ENCODE measurements around the gene CNPY3.
"Not testable (repeated sequence)": the region's sequence is repeated elsewhere in the genome, so short reads cannot be mapped to it uniquely, and the experiment has no call there.

The CNPY3 gene

DNA sequence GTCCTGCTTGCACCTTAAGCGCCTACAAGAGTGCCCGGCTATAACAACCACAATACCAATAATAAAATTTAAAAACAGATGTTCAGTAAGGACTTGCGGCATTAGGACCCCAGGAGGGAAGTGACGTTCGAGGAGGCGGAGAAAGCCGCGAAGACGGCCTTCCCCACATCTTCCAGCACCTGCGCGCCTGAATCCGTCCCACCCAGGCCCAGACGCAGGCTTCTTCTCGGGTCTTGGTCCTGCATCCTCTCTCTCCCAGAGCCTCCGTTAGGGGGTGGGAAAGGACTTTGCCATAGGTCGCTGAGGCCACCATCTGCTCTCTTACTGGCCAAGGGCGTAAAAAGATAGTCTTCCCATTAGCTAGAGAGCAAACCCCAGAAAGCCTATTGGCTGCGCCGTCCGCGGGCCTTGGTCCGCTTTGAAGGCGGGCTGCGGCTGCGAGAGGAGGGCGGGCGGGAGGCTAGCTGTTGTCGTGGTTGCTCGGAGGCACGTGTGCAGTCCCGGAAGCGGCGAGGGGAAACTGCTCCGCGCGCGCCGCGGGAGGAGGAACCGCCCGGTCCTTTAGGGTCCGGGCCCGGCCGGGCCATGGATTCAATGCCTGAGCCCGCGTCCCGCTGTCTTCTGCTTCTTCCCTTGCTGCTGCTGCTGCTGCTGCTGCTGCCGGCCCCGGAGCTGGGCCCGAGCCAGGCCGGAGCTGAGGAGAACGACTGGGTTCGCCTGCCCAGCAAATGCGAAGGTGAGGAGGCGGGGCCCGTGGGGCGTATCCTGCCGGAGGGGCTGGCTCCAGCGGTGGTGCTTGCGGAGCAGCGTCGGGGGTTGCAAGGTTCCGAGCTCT lies at the start of gene CNPY3:
Gene CNPY3, plus strand, starts transcription at position 495 of the 835 bp plus-strand sequence. Its CDS starts 91 bp downstream, at position 586.
- peak; percentile 99 for DNase-seq

- not testable (repeated sequence) for DNase-seq
Observed at GRCh38 chr6:42880240-42880817, 49.0 kb upstream of the CNPY3 start.

GRCh38 chr6:42880871-42881270 lies 48.4 kb upstream of the CNPY3 start:
- not testable (repeated sequence) for DNase-seq

- DNase-seq: no peak
Observed at GRCh38 chr6:42885702-42886101, 43.6 kb upstream of the CNPY3 start.

GRCh38 chr6:42888201-42888600 lies 41.1 kb upstream of the CNPY3 start:
- DNase-seq: not testable (repeated sequence)

- DNase-seq: no peak
Observed at GRCh38 chr6:42889815-42890214, 39.5 kb upstream of the CNPY3 start.

GRCh38 chr6:42890311-42891198 lies 38.7 kb upstream of the CNPY3 start:
- DNase-seq: peak; percentile 90 to 94

DNA sequence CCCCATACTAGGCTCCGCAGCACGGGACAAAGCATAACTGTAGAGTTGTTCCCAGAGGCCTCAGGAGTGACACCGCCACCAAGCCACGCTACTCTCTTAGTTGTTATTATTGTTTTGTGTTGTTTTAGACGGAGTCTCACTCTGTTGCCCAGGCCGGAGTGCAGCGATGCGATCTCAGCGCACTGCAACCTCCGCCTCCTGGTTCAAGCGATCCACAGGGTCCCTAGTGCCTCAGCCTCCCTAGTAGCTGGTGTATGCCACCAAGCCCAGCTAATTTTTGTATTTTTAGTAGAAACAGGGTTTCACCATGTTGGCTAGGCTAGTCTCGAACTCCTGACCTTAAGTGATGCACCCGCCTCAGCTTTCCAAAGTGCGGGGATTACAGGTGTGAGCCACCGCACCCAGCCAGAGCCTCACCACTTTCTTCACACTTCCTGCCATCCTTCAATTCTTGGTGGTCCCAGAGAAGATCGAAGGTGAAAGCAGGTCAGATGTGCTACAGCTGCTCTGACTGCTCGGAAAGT lies 38.0 kb upstream of the CNPY3 start:
- DNase-seq: no peak

DNA sequence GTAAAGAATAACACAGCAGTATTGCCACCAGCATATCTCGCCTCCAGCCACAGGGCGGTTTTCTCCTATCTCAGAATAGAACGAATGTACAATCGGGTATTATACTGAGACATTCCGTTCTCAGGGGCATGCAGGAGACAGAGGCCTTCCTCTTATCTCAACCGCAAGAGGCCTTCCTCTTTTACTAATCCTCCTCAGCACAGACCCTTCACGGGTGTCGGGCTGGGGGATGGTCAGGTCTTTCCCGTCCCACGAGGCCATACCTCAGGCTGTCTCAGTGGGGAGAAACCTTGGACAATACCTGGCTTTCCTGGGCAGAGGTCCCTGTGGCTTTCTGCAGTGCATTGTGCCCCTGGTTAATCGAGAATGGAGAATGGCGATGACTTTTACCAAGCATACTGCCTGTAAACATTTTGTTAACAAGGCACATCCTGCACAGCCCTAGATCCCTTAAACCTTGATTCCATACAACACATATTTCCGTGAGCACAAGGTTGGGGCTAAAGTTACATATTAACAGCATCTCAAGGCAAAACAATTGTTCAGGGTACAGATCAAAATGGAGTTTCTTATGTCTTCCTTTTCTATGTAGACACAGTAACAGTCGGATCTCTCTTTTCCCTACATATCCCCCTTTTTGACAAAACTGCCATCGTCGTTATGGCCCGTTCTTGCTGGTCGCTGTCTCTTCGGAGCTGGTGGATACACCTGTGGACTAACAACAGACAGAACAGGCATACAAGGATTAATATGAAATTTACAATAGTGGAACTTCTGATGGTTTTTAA lies 35.0 kb upstream of the CNPY3 start:
- DNase-seq: peak; percentile 56 to 57

DNA sequence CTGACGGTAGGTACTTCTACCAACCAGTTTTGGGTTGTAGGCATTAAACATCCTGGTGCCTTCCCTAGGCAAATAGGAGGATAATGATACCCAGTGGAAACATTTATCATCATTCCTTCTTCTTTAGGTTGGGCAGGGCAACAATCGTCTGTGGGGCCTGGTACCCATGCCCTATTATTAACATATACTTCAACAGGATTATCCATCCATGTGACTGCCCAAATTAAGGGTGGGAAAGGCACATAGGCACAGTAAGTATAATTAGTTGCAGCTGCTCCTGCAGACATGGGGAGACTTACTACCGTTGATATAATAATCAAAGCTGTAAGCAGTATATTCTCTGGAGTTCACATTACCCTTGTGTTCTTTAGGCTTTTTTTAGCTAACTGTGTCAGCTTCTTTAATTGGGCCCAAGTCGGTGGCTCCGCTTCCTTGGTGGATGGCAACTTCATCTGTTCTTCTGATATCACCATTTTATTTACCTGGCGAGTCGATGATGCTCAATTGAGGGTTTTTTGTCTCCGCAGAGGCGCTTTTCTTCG lies 33.0 kb upstream of the CNPY3 start:
- DNase-seq: no peak

GRCh38 chr6:42898891-42899361 lies 30.4 kb upstream of the CNPY3 start:
- peak; percentile 71 to 84 for DNase-seq

DNA sequence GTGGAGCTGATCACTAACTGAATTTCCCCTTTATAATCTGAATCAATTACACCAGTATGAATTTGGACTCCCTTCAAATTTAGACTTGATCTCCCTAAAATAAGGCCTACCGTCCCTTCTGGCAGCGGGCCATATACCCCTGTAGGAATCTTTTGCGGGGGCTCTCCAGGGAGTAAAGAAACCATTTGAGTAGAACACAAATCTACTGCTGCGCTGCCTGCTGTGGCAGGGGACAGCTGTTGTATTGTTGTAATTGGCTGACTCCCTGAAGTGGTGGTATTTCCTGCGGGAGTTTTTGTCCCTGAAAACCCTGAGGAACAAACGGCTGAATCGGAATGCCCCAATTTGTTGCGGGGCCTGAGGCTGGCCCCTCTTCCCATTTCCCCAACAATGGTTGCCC lies 29.4 kb upstream of the CNPY3 start:
- no peak for DNase-seq

DNA sequence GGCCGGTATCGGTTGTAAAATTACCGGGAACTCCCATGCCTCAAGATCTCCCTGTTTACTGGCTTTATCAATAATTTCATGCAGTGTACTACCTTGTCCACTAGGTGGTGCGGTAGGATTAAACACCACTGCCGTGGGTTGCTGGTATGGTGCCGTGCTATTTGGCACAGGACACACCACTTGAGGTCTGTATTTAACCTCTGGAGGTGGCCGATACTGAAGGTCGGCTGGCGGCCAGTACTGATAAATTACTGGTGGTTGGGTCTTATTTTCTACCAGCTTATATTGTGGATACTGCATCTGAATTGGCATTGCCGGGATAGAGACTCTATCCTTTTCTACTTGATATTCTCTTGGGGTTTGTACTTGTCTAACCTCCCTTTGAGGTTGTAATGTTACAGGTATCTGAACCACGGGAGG lies 27.7 kb upstream of the CNPY3 start:
- DNase-seq: peak; percentile 83 to 92

- DNase-seq: not testable (repeated sequence)
Observed at GRCh38 chr6:42902429-42903263, 26.6 kb upstream of the CNPY3 start.

DNA sequence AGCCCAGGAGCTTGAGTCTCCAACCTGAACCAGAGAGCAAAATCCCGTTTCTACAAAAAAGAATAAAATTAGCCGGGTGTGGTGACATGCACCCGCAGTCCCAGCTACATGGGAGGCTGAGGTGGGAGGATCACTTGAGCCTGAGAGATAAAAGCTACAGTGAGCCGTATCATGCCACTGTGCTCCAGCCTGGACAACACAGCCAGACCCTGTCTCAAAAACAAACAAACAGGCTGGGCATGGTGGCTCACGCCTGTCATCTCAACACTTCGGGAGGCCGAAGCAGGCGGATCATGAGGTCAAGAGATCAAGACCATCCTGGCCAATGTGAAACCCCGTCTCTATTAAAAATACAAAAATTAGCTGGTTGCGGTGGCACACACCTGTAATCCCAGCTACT lies 24.8 kb upstream of the CNPY3 start:
- no peak for DNase-seq

DNA sequence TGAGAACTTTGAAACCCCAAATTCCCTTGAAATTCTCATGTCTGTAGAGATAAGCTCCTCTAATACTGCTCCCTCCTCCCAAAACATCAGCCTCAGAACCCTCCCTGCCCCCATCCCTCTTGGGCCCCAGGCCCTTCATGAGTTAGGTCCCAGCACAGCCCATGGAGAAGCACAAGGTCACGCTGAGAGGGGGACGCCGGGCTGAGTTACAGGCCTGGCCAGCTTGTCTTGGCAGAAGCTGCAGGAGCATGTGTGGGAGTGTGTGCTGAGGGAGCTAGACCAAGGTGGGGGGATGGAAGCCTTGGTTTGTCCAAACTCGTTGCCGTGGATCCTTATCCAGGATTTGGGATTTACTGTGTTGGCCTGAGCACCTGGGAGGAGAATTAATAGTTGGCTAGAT lies 21.9 kb upstream of the CNPY3 start:
- no peak for DNase-seq

DNA sequence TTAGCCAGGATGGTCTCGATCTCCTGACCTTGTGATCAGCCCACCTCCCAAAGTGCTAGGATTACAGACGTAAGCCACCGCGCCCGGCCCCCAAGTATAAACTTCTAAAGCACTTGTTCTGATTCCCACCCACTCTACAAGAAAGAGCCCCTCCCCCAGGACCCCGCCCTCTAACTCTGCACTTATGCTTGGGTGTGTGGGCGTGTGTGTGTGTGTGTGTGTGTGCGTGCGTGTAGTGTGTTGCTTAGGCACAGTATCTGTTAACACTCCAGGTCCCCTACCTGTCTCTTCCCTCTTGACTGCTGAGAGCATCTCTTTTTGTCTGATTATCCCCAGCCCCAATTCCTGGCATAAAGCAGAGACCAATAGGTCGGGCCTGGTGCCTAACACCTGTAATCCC lies 19.4 kb upstream of the CNPY3 start:
- DNase-seq: no peak

DNA sequence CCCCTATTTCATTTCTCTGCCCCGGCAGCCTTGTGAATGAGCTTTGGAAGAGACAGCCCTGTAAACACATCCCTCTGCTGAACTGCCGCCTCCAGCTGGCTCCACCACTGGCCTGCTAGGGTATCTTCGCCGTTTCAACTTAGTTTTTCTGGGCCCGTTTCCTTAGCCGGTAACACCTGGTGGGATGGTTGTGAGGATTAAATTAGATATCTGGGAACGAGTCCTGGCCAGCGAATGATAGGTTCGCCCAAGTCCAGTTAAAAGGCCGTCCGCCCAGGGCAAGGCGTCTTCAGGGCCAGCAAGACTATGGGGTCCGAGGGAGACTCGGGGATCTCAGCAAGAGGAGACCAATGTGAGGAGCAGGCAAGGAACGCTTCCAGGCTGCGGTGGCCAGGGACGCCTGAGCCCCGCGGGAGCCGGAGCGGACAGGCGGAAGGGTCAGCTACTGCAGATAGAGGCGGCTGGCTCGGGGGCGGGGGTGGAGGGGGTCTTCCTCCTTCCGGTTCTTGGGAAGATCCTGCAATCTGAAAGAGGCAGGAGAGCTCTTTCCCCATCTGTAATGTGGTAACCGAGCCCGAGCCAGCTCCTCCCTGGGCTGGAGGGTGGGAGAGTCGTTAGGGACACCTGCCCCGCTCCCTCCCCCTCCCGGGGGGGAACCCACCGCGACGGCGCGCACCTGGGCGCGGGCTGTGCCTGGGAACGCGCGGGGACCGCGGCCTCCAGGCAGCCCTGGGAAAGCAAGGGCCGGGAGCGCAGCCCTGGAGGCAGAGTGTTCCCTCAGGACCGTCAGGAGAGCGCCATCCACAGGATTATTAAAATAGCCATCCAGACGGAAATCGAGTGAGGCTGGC lies 17.9 kb upstream of the CNPY3 start:
- DNase-seq: no peak

- DNase-seq: no peak
Observed at GRCh38 chr6:42914546-42914945, 14.7 kb upstream of the CNPY3 start.

DNA sequence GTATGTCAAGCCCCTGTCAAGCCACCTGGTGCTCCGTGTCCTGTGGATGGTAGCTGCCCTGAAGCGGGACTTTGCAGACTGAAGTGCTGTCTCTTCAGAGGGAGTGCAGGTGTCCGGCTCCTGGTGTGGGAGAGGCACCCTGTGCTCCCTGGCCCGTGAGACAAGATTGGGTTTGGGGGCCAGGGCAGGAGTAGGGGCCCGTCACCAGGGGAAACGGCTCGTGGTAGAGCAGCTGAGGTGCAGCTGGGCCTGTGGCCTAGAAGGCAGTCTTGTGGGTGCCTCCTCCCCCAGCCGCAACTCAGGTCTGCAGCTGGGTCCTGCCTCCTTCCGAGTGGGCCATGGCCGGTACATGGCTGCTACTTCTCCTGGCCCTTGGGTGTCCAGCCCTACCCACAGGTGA lies 13.5 kb upstream of the CNPY3 start, which contains the start of gene PTCRA:
Gene PTCRA, plus strand, starts transcription at position 322 of the 400 bp plus-strand sequence. Its CDS starts 17 bp downstream, at position 339.
- no peak for DNase-seq
